IPS-18c (cell line): Measurements from ENCODE around the gene MYH6.

Experiments used
- H3K4me3 ChIP-seq: 2 replicates; pipeline ENCODE4 v1.7.0; 2013; ENCODE audit warnings: low read depth, mild to moderate bottlenecking, low read length, moderate library complexity; ENCODE audit not compliant: insufficient read depth
- H3K9me3 ChIP-seq: one replicate; pipeline ENCODE4 v1.6.1; 2013; ENCODE audit warnings: mild to moderate bottlenecking, low read length, moderate library complexity; ENCODE audit not compliant: control insufficient read depth, insufficient read depth

The MYH6 gene

GRCh38 chr14:23376482-23377197, 31.4 kb downstream of the MYH6 start, which contains the start of gene CMTM5:
CMTM5 (plus strand) TSS chr14:23377046; CDS start chr14:23377252, 206 bp downstream.
- Histone ChIP-seq H3K9me3 (no peaks in the 10 kb centered on the region), H3K4me3 (no peak within 1 kb of the TSS; the same call in 1 of the 2 replicates)

- no peak overlapping the region for H3K4me3 ChIP-seq
- no peaks in the 10 kb centered on the region for H3K9me3 ChIP-seq
These were observed 32.4 kb downstream of the MYH6 start for GRCh38 chr14:23375527-23376251.

- Histone ChIP-seq H3K9me3 (no peaks in the 10 kb centered on the region), H3K4me3 (no peak overlapping the region)
These were observed 35.0 kb downstream of the MYH6 start for GRCh38 chr14:23373041-23373440.

- Histone ChIP-seq H3K4me3 (no peak within 1 kb of the TSS), H3K9me3 (no peaks in the 10 kb centered on the region)
These were observed 35.6 kb downstream of the MYH6 start, which contains the start of gene IL25 for GRCh38 chr14:23372509-23372908. IL25 (plus strand) TSS chr14:23372809.

- Histone ChIP-seq H3K4me3 (no peak overlapping the region), H3K9me3 (no peaks in the 10 kb centered on the region)
These were observed 36.2 kb downstream of the MYH6 start for GRCh38 chr14:23371865-23372264.

GRCh38 chr14:23370221-23370620, 37.9 kb downstream of the MYH6 start:
- H3K4me3 ChIP-seq, result no peak overlapping the region
- no peaks in the 10 kb centered on the region for H3K9me3 ChIP-seq

GRCh38 chr14:23366426-23366921, 41.6 kb downstream of the MYH6 start:
- no peaks in the 10 kb centered on the region for H3K9me3 ChIP-seq
- H3K4me3 ChIP-seq, result peak overlapping the region; percentile 78

- H3K4me3 ChIP-seq, result peak overlapping the region; percentile 78
- H3K9me3 ChIP-seq, result no peaks in the 10 kb centered on the region
These were observed 42.2 kb downstream of the MYH6 start for GRCh38 chr14:23365732-23366425.

- no peaks in the 10 kb centered on the region for H3K9me3 ChIP-seq
- H3K4me3 ChIP-seq, result peak within 1 kb of the TSS; percentile 78
These were observed 42.9 kb downstream of the MYH6 start, which contains the start of gene EFS for GRCh38 chr14:23365036-23365731. EFS (minus strand) TSS chr14:23365172; CDS start chr14:23365025, 147 bp downstream.

GRCh38 chr14:23364164-23365035, 43.7 kb downstream of the MYH6 start:
- Histone ChIP-seq H3K4me3 (peak overlapping the region; percentile 78), H3K9me3 (no peaks in the 10 kb centered on the region)

- no peaks in the 10 kb centered on the region for H3K9me3 ChIP-seq
These were observed 45.9 kb downstream of the MYH6 start for GRCh38 chr14:23362200-23362599.

GRCh38 chr14:23361763-23362162, 46.3 kb downstream of the MYH6 start:
- no peaks in the 10 kb centered on the region for H3K9me3 ChIP-seq
- no peak overlapping the region for H3K4me3 ChIP-seq

More at GRCh38 chr14:23362200-23362599, 45.9 kb downstream of the MYH6 start:
- H3K4me3 ChIP-seq, result no peak overlapping the region

- Histone ChIP-seq H3K9me3 (no peaks in the 10 kb centered on the region), H3K4me3 (no peak overlapping the region)
These were observed 46.8 kb downstream of the MYH6 start for GRCh38 chr14:23361320-23361719.

- H3K4me3 ChIP-seq, result no peak overlapping the region
- no peaks in the 10 kb centered on the region for H3K9me3 ChIP-seq
These were observed 47.6 kb downstream of the MYH6 start for GRCh38 chr14:23360496-23360895.

- no peaks in the 10 kb centered on the region for H3K9me3 ChIP-seq
These were observed 48.2 kb downstream of the MYH6 start for GRCh38 chr14:23359722-23360447.

More at GRCh38 chr14:23359722-23360447, 48.2 kb downstream of the MYH6 start:
- no peak overlapping the region for H3K4me3 ChIP-seq
